Loucy (cell line): ENCODE results near the gene RYR2.

Experiments
- H2AFZ ChIP-seq: fragments of 200-600 bp; sonication (generic); 2 replicates; pipeline ENCODE4 v1.6.0; 2016; ENCODE audit warnings: antibody characterized with exemption, mild to moderate bottlenecking, low read length, moderate library complexity
- H3F3A ChIP-seq: fragments of 200-600 bp; 2 replicates; pipeline ENCODE4 v1.6.0; 2016; ENCODE audit warnings: antibody characterized with exemption, low read depth, mild to moderate bottlenecking
- H3K27me3 ChIP-seq: fragments of 200-600 bp; sonication (generic); 2 replicates; pipeline ENCODE4 v1.6.1; 2014; ENCODE audit warnings: low read length, mild to moderate bottlenecking; ENCODE audit not compliant: insufficient read depth, poor library complexity, severe bottlenecking
- H3K36me3 ChIP-seq: fragments of 200-600 bp; sonication (generic); 2 replicates; pipeline ENCODE4 v1.6.1; 2016; ENCODE audit warnings: low read length; ENCODE audit not compliant: insufficient read depth
- H3K4me1 ChIP-seq: fragments of 200-600 bp; sonication (generic); 2 replicates; pipeline ENCODE4 v1.5.1; 2014; ENCODE audit warnings: low read length, mild to moderate bottlenecking; ENCODE audit not compliant: insufficient read depth, poor library complexity, severe bottlenecking
- H3K4me2 ChIP-seq: fragments of 200-600 bp; sonication (generic); 2 replicates; pipeline ENCODE4 v1.6.0; 2014; ENCODE audit warnings: antibody characterized with exemption, low read length, low read depth, mild to moderate bottlenecking; ENCODE audit not compliant: poor library complexity, severe bottlenecking
- H3K4me3 ChIP-seq: fragments of 200-600 bp; sonication (generic); 2 replicates; pipeline ENCODE4 v1.5.1; 2014; ENCODE audit warnings: low read length, mild to moderate bottlenecking, mixed read lengths; ENCODE audit not compliant: poor library complexity, severe bottlenecking
- H3K79me2 ChIP-seq: fragments of 200-600 bp; sonication (generic); 2 replicates; pipeline ENCODE4 v1.6.1; 2014; ENCODE audit warnings: low read length; ENCODE audit not compliant: insufficient read depth
- H3K9ac ChIP-seq: fragments of 200-600 bp; sonication (generic); 2 replicates; pipeline ENCODE4 v1.6.0; 2014; ENCODE audit warnings: mild to moderate bottlenecking, low read depth, low read length, moderate library complexity; ENCODE audit not compliant: poor library complexity, severe bottlenecking
- H3K9me2 ChIP-seq: fragments of 200-600 bp; sonication (generic); replicated peaks from 2 replicates; pipeline ENCODE4 v1.6.1; 2016; ENCODE audit warnings: low read depth, low read length, mixed read lengths
- H3K9me3 ChIP-seq: fragments of 200-600 bp; sonication (generic); 2 replicates; pipeline ENCODE4 v1.6.1; 2014; ENCODE audit warnings: mild to moderate bottlenecking, antibody characterized with exemption, low read length, low read depth; ENCODE audit not compliant: insufficient read depth
- H4K20me1 ChIP-seq: fragments of 200-600 bp; sonication (generic); 2 replicates; pipeline ENCODE4 v1.6.0; 2014; ENCODE audit warnings: antibody characterized with exemption, low read length, mild to moderate bottlenecking; ENCODE audit not compliant: insufficient read depth, poor library complexity, severe bottlenecking
- EZH2phosphoT487 ChIP-seq: fragments of 200-600 bp; IDR thresholded peaks from 2 replicates; pipeline ENCODE4 v1.6.1; 2018; ENCODE audit warnings: antibody characterized with exemption, mild to moderate bottlenecking, moderate library complexity, borderline replicate concordance
- TF ChIP-seq, protein P1 (sequence below): fragments of 200-600 bp; sonication (generic); conservative IDR thresholded peaks from 2 replicates; pipeline ENCODE4 v1.5.1; 2014; ENCODE audit warnings: mild to moderate bottlenecking, antibody characterized with exemption, low read length

RYR2 gene

DNA sequence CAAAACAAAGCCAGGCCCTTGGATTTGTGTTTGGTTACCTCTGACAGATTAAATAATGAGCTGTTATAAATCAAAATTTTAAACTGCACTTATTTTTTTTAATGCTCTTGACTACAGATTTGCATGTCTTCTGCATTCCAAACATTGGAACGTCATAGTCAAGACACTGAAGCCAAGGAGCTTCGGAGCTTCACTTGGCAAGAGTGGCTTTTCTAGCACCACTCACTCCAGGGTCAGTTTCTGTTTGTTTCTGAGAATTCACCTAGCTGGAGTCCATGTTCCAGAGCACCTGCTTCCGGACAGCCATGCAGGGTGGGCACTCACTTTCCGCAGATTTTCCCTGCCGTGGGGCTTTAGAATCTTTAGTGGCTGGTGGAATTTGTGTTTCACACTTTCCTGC, 645.8 kb downstream of the RYR2 start:
- Histone ChIP-seq H3K27me3 (no peaks in the 10 kb centered on the region), H3K4me1 (no peaks in the 10 kb centered on the region), H3K4me2 (no peak overlapping the region), H3K36me3 (no peaks in the 10 kb centered on the region), H3F3A (no peaks in the 10 kb centered on the region), H3K79me2 (no peaks in the 10 kb centered on the region), H2AFZ (no peak overlapping the region), H3K4me3 (no peak overlapping the region), H3K9ac (no peak overlapping the region), H4K20me1 (no peaks in the 10 kb centered on the region), H3K9me3 (no peaks in the 10 kb centered on the region), H3K9me2 (no peaks in the 10 kb centered on the region)
- no peak for TF ChIP-seq EZH2phosphoT487

DNA sequence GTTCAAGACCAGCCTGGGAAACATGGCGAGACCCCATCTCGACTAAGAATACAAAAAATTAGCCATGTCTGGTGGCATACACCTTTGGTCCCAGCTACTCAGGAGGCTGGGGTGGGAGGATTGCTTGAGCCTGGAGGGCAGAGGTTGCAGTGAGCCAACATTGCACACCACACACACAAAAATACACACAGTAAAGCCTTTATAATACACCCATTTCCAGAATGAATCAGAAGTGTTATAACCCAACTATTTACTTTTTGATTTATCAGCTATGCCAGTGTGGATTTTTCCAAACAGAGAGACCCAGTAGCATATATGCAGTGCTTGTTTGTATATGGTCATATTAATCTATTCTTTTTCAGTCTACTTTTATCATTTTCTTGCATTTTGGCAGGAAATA, 648.7 kb downstream of the RYR2 start:
- H3K9me3 ChIP-seq = no peaks in the 10 kb centered on the region
- TF ChIP-seq EZH2phosphoT487 = no peak
- TF ChIP-seq, protein P1, sequence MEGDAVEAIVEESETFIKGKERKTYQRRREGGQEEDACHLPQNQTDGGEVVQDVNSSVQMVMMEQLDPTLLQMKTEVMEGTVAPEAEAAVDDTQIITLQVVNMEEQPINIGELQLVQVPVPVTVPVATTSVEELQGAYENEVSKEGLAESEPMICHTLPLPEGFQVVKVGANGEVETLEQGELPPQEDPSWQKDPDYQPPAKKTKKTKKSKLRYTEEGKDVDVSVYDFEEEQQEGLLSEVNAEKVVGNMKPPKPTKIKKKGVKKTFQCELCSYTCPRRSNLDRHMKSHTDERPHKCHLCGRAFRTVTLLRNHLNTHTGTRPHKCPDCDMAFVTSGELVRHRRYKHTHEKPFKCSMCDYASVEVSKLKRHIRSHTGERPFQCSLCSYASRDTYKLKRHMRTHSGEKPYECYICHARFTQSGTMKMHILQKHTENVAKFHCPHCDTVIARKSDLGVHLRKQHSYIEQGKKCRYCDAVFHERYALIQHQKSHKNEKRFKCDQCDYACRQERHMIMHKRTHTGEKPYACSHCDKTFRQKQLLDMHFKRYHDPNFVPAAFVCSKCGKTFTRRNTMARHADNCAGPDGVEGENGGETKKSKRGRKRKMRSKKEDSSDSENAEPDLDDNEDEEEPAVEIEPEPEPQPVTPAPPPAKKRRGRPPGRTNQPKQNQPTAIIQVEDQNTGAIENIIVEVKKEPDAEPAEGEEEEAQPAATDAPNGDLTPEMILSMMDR = no peak
- no peaks in the 10 kb centered on the region for H4K20me1 ChIP-seq

GRCh38 chr1:237692255-237692654, 650.3 kb downstream of the RYR2 start:
- Histone ChIP-seq H4K20me1 (no peaks in the 10 kb centered on the region), H2AFZ (no peak overlapping the region), H3F3A (no peaks in the 10 kb centered on the region), H3K9ac (no peak overlapping the region), H3K4me1 (no peaks in the 10 kb centered on the region), H3K4me2 (no peak overlapping the region), H3K9me2 (no peaks in the 10 kb centered on the region), H3K36me3 (no peaks in the 10 kb centered on the region), H3K27me3 (no peaks in the 10 kb centered on the region), H3K4me3 (no peak overlapping the region), H3K9me3 (no peaks in the 10 kb centered on the region), H3K79me2 (no peaks in the 10 kb centered on the region)
- TF ChIP-seq EZH2phosphoT487 = no peak
- TF ChIP-seq, protein P1 = no peak

More for the DNA sequence above, 648.7 kb downstream of the RYR2 start:
- no peaks in the 10 kb centered on the region for H3K4me1 ChIP-seq
- H2AFZ ChIP-seq = no peak overlapping the region
- H3K27me3 ChIP-seq = no peaks in the 10 kb centered on the region
- no peaks in the 10 kb centered on the region for H3K36me3 ChIP-seq
- no peaks in the 10 kb centered on the region for H3K9me2 ChIP-seq
- no peak overlapping the region for H3K4me3 ChIP-seq
- no peak overlapping the region for H3K9ac ChIP-seq
- H3K4me2 ChIP-seq = no peak overlapping the region
- no peaks in the 10 kb centered on the region for H3K79me2 ChIP-seq
- no peaks in the 10 kb centered on the region for H3F3A ChIP-seq

- Histone ChIP-seq H3K9me3 (no peaks in the 10 kb centered on the region), H3K79me2 (no peaks in the 10 kb centered on the region), H3K9me2 (no peaks in the 10 kb centered on the region), H3K36me3 (no peaks in the 10 kb centered on the region), H2AFZ (no peak overlapping the region), H3K4me2 (no peak overlapping the region), H3K4me3 (no peak overlapping the region), H3K27me3 (no peaks in the 10 kb centered on the region), H3F3A (no peaks in the 10 kb centered on the region), H3K9ac (no peak overlapping the region), H4K20me1 (no peaks in the 10 kb centered on the region), H3K4me1 (no peaks in the 10 kb centered on the region)
- TF ChIP-seq EZH2phosphoT487 = no peak
- TF ChIP-seq, protein P1 = no peak
Measured at GRCh38 chr1:237695878-237696277, 653.9 kb downstream of the RYR2 start.
